Measurements from ENCODE around the gene ASB1. TPM values are rescaled to one million over a fixed set of nuclear protein-coding genes. Genes with fewer than 3 reads are reported as not detected.

ASB1 gene
- total and polyA plus RNA-seq, 2 of the 13 experiments (the other 11 are each of a cell fraction or from before 2014, with no cell fraction given) = 48.6 to 49.2 TPM

DNA sequence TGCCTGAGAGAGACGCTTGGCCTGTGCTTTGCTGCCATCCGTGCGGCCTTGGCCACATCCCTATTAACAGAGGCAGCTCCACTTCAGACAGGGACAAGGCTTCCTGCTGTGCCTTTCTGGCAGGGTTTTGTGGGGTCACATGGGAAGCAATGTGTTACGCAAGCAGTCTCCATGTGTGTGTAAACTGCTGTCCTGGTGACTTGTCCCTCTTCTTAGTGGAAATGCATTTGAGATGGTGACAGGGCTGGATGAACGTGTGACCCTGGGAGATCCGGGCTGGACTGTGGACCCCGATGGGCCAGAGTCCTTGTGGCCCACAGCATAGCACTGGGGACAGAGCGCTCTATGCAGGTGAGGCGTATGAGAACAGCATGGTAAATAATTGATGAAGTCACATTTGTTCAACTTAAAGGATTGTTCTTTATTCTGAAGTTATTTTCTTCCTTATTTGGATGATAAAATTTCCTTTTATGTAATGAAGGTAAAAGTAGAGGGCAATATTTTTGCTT, 23.2 kb downstream of the ASB1 start (continued):
- TF ChIP-seq, protein P1, sequence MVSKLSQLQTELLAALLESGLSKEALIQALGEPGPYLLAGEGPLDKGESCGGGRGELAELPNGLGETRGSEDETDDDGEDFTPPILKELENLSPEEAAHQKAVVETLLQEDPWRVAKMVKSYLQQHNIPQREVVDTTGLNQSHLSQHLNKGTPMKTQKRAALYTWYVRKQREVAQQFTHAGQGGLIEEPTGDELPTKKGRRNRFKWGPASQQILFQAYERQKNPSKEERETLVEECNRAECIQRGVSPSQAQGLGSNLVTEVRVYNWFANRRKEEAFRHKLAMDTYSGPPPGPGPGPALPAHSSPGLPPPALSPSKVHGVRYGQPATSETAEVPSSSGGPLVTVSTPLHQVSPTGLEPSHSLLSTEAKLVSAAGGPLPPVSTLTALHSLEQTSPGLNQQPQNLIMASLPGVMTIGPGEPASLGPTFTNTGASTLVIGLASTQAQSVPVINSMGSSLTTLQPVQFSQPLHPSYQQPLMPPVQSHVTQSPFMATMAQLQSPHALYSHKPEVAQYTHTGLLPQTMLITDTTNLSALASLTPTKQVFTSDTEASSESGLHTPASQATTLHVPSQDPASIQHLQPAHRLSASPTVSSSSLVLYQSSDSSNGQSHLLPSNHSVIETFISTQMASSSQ (IDR thresholded peaks at IDR 0.05; ENCODE audit: low read depth) = peak; percentile 81
- TF ChIP-seq, protein P1 (CRISPR knock-in tag; IDR thresholded peaks at IDR 0.05; ENCODE audit: borderline replicate concordance) = peak; percentile 95
- TF ChIP-seq, protein P2, sequence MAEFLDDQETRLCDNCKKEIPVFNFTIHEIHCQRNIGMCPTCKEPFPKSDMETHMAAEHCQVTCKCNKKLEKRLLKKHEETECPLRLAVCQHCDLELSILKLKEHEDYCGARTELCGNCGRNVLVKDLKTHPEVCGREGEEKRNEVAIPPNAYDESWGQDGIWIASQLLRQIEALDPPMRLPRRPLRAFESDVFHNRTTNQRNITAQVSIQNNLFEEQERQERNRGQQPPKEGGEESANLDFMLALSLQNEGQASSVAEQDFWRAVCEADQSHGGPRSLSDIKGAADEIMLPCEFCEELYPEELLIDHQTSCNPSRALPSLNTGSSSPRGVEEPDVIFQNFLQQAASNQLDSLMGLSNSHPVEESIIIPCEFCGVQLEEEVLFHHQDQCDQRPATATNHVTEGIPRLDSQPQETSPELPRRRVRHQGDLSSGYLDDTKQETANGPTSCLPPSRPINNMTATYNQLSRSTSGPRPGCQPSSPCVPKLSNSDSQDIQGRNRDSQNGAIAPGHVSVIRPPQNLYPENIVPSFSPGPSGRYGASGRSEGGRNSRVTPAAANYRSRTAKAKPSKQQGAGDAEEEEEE (CRISPR knock-in tag; IDR thresholded peaks at IDR 0.05; ENCODE audit: borderline replicate concordance) = no peak
- TF ChIP-seq STAG1 (CRISPR knock-in tag; IDR thresholded peaks at IDR 0.05) (peak; percentile 52), NFIB (CRISPR knock-in tag; IDR thresholded peaks at IDR 0.05; ENCODE audit: borderline replicate concordance) (no peak), SSRP1 (CRISPR knock-in tag; IDR thresholded peaks at IDR 0.05) (peak; percentile 66; the same call in 1 of the 2 replicates), SOX6 (IDR thresholded peaks at IDR 0.05) (no peak), SOX6 (CRISPR knock-in tag; IDR thresholded peaks at IDR 0.05) (peak; percentile 97), ATF7-NPFF (CRISPR knock-in tag; IDR thresholded peaks at IDR 0.05; ENCODE audit: low read depth) (peak; percentile 80; the same call in 1 of the 2 replicates), ZNF12 (CRISPR knock-in tag; IDR thresholded peaks at IDR 0.05) (no peak), TBX2 (CRISPR knock-in tag; IDR thresholded peaks at IDR 0.05; ENCODE audit: borderline replicate concordance) (peak; percentile 97), ZNF883 (CRISPR knock-in tag; IDR thresholded peaks at IDR 0.05; ENCODE audit: not compliant biosample characterization) (no peak), RFX1 (IDR thresholded peaks at IDR 0.05) (peak; percentile 70; the same call in 1 of the 2 replicates), ETS1 (CRISPR knock-in tag; IDR thresholded peaks at IDR 0.05) (no peak), FOXO1 (CRISPR knock-in tag; IDR thresholded peaks at IDR 0.05) (peak; percentile 99), ZIK1 (CRISPR knock-in tag; IDR thresholded peaks at IDR 0.05; ENCODE audit: borderline replicate concordance, low read depth) (no peak), ATRX (CRISPR knock-in tag; IDR thresholded peaks at IDR 0.05; ENCODE audit: borderline replicate concordance) (no peak), PPARG (CRISPR knock-in tag; conservative IDR thresholded peaks at IDR 0.05) (peak; percentile 91)
- TF ChIP-seq, protein P3, sequence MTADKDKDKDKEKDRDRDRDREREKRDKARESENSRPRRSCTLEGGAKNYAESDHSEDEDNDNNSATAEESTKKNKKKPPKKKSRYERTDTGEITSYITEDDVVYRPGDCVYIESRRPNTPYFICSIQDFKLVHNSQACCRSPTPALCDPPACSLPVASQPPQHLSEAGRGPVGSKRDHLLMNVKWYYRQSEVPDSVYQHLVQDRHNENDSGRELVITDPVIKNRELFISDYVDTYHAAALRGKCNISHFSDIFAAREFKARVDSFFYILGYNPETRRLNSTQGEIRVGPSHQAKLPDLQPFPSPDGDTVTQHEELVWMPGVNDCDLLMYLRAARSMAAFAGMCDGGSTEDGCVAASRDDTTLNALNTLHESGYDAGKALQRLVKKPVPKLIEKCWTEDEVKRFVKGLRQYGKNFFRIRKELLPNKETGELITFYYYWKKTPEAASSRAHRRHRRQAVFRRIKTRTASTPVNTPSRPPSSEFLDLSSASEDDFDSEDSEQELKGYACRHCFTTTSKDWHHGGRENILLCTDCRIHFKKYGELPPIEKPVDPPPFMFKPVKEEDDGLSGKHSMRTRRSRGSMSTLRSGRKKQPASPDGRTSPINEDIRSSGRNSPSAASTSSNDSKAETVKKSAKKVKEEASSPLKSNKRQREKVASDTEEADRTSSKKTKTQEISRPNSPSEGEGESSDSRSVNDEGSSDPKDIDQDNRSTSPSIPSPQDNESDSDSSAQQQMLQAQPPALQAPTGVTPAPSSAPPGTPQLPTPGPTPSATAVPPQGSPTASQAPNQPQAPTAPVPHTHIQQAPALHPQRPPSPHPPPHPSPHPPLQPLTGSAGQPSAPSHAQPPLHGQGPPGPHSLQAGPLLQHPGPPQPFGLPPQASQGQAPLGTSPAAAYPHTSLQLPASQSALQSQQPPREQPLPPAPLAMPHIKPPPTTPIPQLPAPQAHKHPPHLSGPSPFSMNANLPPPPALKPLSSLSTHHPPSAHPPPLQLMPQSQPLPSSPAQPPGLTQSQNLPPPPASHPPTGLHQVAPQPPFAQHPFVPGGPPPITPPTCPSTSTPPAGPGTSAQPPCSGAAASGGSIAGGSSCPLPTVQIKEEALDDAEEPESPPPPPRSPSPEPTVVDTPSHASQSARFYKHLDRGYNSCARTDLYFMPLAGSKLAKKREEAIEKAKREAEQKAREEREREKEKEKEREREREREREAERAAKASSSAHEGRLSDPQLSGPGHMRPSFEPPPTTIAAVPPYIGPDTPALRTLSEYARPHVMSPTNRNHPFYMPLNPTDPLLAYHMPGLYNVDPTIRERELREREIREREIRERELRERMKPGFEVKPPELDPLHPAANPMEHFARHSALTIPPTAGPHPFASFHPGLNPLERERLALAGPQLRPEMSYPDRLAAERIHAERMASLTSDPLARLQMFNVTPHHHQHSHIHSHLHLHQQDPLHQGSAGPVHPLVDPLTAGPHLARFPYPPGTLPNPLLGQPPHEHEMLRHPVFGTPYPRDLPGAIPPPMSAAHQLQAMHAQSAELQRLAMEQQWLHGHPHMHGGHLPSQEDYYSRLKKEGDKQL (CRISPR knock-in tag; IDR thresholded peaks at IDR 0.05; ENCODE audit: low read depth) = peak; percentile 82; the same call in 1 of the 2 replicates

Measured in HepG2 (cell line).